ENCODE data around the gene CEP152. TPM values are rescaled to one million over a fixed set of nuclear protein-coding genes. Genes with fewer than 3 reads are reported as not detected.
A peak's percentile ranks its signal among the peaks of the same experiment; 100 is the strongest.

Gene CEP152
- total RNA-seq, 1 experiment from 2014 or later = 28.9 TPM

DNA sequence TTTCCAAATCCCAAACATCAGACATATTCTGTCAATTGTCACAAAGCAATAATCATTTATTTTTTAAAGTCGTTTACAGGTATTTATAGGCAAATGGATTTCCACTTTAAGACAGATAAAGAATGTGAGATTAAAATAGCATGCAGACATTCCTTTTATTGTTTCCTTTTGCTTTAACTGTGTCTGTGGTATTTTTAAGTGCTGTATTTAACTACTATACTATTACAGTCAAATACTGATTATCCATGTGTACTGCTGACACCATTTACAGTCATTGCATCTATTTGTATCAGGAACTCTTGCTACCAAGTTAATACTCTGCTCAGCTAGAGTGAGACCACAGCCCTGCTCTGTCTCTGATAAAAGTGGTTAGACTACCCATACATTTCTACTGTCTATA, 12.8 kb upstream of the CEP152 start:
- H3K36me3 ChIP-seq (ENCODE audit: insufficient read depth, low read length) = no peaks in the 10 kb centered on the region
- H4K20me1 ChIP-seq (ENCODE audit: insufficient read depth, low read depth, low read length) = no peaks in the 10 kb centered on the region
- no peaks in the 10 kb centered on the region for H3K79me2 ChIP-seq (ENCODE audit: low read length)
- H3K4me2 ChIP-seq (ENCODE audit: low read depth, low read length, poor library complexity, severe bottlenecking) = no peak overlapping the region
- no peak overlapping the region for H2AFZ ChIP-seq (ENCODE audit: low read length)
- H3K9me2 ChIP-seq (replicated peaks; ENCODE audit: insufficient read depth, low read length) = no peaks in the 10 kb centered on the region
- peaks cover 5% of the 10 kb centered on the region for H3K4me1 ChIP-seq (ENCODE audit: low read length)
- H3K27ac ChIP-seq (ENCODE audit: low read length) = no peak overlapping the region
- no peaks in the 10 kb centered on the region for H3K27me3 ChIP-seq (ENCODE audit: low read length)
- no peak for DNase-seq
- no peak overlapping the region for H3K9ac ChIP-seq (ENCODE audit: low read length)
- H3K4me3 ChIP-seq (ENCODE audit: low read length) = no peak overlapping the region
- no peaks in the 10 kb centered on the region for H3K9me3 ChIP-seq (ENCODE audit: low read length)

DNA sequence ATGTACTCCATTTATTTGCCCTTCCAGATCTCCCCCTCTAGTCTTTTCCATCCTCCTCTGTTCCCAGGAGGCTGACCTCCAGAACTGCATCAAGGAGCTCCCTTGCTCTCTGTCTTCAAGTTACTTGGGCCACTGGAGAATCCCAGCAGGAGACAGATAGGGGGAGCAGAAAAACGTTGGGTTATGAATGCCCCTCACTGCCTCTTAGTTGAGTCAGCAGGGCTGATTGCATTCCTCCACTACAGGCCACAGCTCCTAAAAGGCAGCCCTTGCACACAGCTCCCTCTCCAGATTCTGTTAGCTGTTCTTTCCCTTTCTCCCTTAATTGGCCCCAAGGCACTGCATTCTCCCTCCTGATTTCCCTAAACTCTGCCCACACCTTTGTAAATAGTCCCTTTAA, 12.4 kb upstream of the CEP152 start:
- no peak overlapping the region for H2AFZ ChIP-seq (ENCODE audit: low read length)
- H3K4me1 ChIP-seq (ENCODE audit: low read length) = peaks cover under 1% of the 10 kb centered on the region
- no peak for DNase-seq
- no peaks in the 10 kb centered on the region for H4K20me1 ChIP-seq (ENCODE audit: insufficient read depth, low read depth, low read length)
- no peak overlapping the region for H3K4me2 ChIP-seq (ENCODE audit: low read depth, low read length, poor library complexity, severe bottlenecking)
- no peak overlapping the region for H3K9ac ChIP-seq (ENCODE audit: low read length)
- H3K36me3 ChIP-seq (ENCODE audit: insufficient read depth, low read length) = no peaks in the 10 kb centered on the region
- H3K9me2 ChIP-seq (replicated peaks; ENCODE audit: insufficient read depth, low read length) = no peaks in the 10 kb centered on the region
- no peaks in the 10 kb centered on the region for H3K9me3 ChIP-seq (ENCODE audit: low read length)
- no peaks in the 10 kb centered on the region for H3K79me2 ChIP-seq (ENCODE audit: low read length)
- H3K27ac ChIP-seq (ENCODE audit: low read length) = no peak overlapping the region
- no peak overlapping the region for H3K4me3 ChIP-seq (ENCODE audit: low read length)
- H3K27me3 ChIP-seq (ENCODE audit: low read length) = no peaks in the 10 kb centered on the region

DNA sequence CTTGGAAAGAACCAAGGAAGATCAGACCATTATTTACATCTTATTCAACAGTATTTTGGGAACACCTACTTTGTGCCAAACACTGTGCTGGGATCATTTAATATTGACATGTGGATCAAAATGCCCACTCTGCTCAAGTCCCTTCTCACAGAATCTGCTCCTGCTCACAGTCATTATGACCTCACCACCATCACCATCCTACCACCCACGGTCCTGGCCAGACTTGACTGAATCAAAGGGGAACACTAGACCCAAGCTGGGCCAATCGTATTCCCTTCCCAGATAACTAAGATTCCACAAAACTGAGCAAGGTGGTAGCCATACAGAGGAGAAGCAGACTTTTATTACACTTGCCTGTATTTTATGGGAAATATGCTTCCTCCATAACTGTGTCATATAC, 3.4 kb upstream of the CEP152 start:
- H3K4me1 ChIP-seq (ENCODE audit: low read length) = peaks cover 16% of the 10 kb centered on the region
- H3K27me3 ChIP-seq (ENCODE audit: low read length) = no peaks in the 10 kb centered on the region
- H3K9me3 ChIP-seq (ENCODE audit: low read length) = no peaks in the 10 kb centered on the region
- H3K9ac ChIP-seq (ENCODE audit: low read length) = no peak overlapping the region
- no peaks in the 10 kb centered on the region for H3K36me3 ChIP-seq (ENCODE audit: insufficient read depth, low read length)
- H3K4me2 ChIP-seq (ENCODE audit: low read depth, low read length, poor library complexity, severe bottlenecking) = no peak overlapping the region
- no peak for DNase-seq
- H2AFZ ChIP-seq (ENCODE audit: low read length) = no peak overlapping the region
- H3K27ac ChIP-seq (ENCODE audit: low read length) = no peak overlapping the region
- peaks cover 15% of the 10 kb centered on the region for H3K79me2 ChIP-seq (ENCODE audit: low read length)
- no peaks in the 10 kb centered on the region for H3K9me2 ChIP-seq (replicated peaks; ENCODE audit: insufficient read depth, low read length)
- H3K4me3 ChIP-seq (ENCODE audit: low read length) = no peak overlapping the region
- H4K20me1 ChIP-seq (ENCODE audit: insufficient read depth, low read depth, low read length) = no peaks in the 10 kb centered on the region

DNA sequence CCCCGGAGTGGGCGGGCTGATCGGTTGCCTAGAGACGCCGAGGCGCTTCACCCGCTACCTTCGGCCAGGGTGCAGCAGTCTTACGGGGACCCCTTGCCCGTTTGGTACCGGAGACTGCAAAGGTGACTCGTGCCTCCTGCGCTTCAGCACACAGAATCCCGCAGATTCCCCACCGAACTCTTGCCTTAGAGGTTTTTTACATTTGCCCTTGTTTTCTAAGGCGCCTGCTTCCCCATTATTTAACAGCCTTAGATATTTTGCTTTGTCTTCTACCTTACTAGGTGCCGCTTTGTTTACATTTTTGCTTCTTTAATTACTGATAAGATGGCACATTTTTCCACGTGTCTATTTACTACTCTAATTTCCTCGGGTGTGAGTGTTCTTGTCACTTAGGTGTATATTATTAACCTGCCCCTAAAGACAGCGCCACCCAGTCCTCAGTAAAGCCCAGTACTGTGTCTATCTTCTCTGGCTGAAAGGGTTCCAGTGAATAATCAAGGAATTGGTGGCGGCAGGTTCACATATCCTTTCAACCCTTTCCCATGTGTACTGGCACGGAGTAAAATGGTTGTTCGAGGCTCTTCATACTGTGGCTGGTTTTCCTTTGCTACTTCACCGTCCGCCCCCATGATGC, 573 bp upstream of the CEP152 start:
- DNase-seq = no peak
- H3K27ac ChIP-seq (ENCODE audit: low read length) = no peak overlapping the region
- H3K9ac ChIP-seq (ENCODE audit: low read length) = peak overlapping the region; percentile 72
- peaks cover 45% of the 10 kb centered on the region for H3K4me1 ChIP-seq (ENCODE audit: low read length)
- H3K4me2 ChIP-seq (ENCODE audit: low read depth, low read length, poor library complexity, severe bottlenecking) = peak overlapping the region; percentile 90
- peak overlapping the region; percentile 96; the same call in 1 of the 2 replicates for H2AFZ ChIP-seq (ENCODE audit: low read length)
- peaks cover 44% of the 10 kb centered on the region for H3K79me2 ChIP-seq (ENCODE audit: low read length)
- no peaks in the 10 kb centered on the region for H3K9me2 ChIP-seq (replicated peaks; ENCODE audit: insufficient read depth, low read length)
- H4K20me1 ChIP-seq (ENCODE audit: insufficient read depth, low read depth, low read length) = no peaks in the 10 kb centered on the region
- no peaks in the 10 kb centered on the region for H3K36me3 ChIP-seq (ENCODE audit: insufficient read depth, low read length)
- H3K4me3 ChIP-seq (ENCODE audit: low read length) = peak overlapping the region; percentile 78
- no peaks in the 10 kb centered on the region for H3K9me3 ChIP-seq (ENCODE audit: low read length)
- H3K27me3 ChIP-seq (ENCODE audit: low read length) = no peaks in the 10 kb centered on the region

DNA sequence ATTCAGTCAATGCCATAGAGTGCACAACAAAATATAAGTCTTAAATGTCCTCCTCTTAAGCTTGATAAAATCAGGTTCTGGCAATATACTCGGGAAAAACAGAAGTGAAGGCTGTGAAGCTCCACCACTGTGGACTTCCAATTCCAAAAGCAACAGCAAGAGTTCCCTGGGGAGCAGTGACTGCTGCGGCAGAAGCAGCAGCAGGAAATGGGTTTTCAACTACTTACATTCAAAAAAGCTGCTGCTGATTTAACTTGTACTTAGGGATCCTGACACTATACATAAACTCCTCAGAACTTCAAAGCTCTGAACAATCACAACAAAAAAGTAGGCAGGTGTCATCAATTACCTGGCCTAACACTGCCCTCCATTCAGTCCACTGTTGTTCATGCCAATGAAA, 4.7 kb downstream of the CEP152 start:
- H3K9ac ChIP-seq (ENCODE audit: low read length) = peak overlapping the region; percentile 1; the same call in 1 of the 2 replicates
- peaks cover 44% of the 10 kb centered on the region for H3K4me1 ChIP-seq (ENCODE audit: low read length)
- no peaks in the 10 kb centered on the region for H3K27me3 ChIP-seq (ENCODE audit: low read length)
- H4K20me1 ChIP-seq (ENCODE audit: insufficient read depth, low read depth, low read length) = no peaks in the 10 kb centered on the region
- H3K4me2 ChIP-seq (ENCODE audit: low read depth, low read length, poor library complexity, severe bottlenecking) = peak overlapping the region; percentile 47
- DNase-seq = no peak
- no peak overlapping the region for H3K27ac ChIP-seq (ENCODE audit: low read length)
- H3K9me2 ChIP-seq (replicated peaks; ENCODE audit: insufficient read depth, low read length) = no peaks in the 10 kb centered on the region
- no peak overlapping the region for H2AFZ ChIP-seq (ENCODE audit: low read length)
- peaks cover 96% of the 10 kb centered on the region for H3K79me2 ChIP-seq (ENCODE audit: low read length)
- peak overlapping the region; percentile 11; the same call in 1 of the 2 replicates for H3K4me3 ChIP-seq (ENCODE audit: low read length)
- H3K9me3 ChIP-seq (ENCODE audit: low read length) = no peaks in the 10 kb centered on the region
- H3K36me3 ChIP-seq (ENCODE audit: insufficient read depth, low read length) = peaks cover 23% of the 10 kb centered on the region

DNA sequence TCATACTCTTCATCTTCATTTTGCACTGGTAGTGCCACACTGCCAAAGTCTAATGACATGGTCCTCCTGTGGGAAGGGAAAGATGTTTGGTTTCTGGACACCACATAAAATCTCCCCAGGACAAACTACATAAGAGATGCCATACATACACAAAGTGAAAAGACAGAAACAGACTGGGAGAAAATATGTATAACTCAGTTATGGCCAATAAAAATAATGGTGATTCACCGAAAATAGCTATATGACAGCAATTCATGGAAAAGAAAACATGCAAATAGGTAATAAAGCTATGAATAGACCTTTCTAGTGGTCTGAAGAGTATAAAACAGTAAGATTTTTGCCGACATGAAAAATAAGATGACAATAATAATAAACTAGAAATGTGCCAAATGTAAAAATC, 5.3 kb downstream of the CEP152 start:
- peaks cover 23% of the 10 kb centered on the region for H3K36me3 ChIP-seq (ENCODE audit: insufficient read depth, low read length)
- peaks cover 44% of the 10 kb centered on the region for H3K4me1 ChIP-seq (ENCODE audit: low read length)
- H3K9me2 ChIP-seq (replicated peaks; ENCODE audit: insufficient read depth, low read length) = no peaks in the 10 kb centered on the region
- H3K9me3 ChIP-seq (ENCODE audit: low read length) = no peaks in the 10 kb centered on the region
- H2AFZ ChIP-seq (ENCODE audit: low read length) = no peak overlapping the region
- H4K20me1 ChIP-seq (ENCODE audit: insufficient read depth, low read depth, low read length) = no peaks in the 10 kb centered on the region
- no peak for DNase-seq
- no peak overlapping the region for H3K27ac ChIP-seq (ENCODE audit: low read length)
- H3K4me3 ChIP-seq (ENCODE audit: low read length) = no peak overlapping the region
- H3K4me2 ChIP-seq (ENCODE audit: low read depth, low read length, poor library complexity, severe bottlenecking) = peak overlapping the region; percentile 47
- no peaks in the 10 kb centered on the region for H3K27me3 ChIP-seq (ENCODE audit: low read length)
- peaks cover 100% of the 10 kb centered on the region for H3K79me2 ChIP-seq (ENCODE audit: low read length)
- no peak overlapping the region for H3K9ac ChIP-seq (ENCODE audit: low read length)

DNA sequence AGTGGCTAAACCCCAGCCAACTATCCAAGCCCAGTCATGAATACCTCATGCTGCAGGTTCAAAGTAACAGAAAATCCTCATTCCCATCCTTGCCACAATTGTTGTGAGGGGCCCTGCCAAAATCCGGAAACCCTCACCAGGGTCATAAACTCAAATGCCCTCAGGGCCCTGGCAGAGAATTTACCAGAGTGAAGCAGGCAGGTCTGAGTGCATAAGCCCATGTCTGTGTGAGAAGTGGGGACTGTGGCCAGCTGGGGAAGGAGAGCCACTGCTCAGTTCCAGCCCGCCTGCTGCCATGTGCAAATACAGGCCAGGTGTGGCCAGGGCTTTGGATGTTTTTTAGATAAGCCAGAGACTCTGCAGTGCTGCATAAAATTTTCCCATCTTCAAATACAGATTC, 7.0 kb downstream of the CEP152 start:
- DNase-seq = no peak
- Histone ChIP-seq H3K4me1 (ENCODE audit: low read length) (peaks cover 31% of the 10 kb centered on the region), H2AFZ (ENCODE audit: low read length) (no peak overlapping the region), H4K20me1 (ENCODE audit: insufficient read depth, low read depth, low read length) (no peaks in the 10 kb centered on the region), H3K9me2 (replicated peaks; ENCODE audit: insufficient read depth, low read length) (no peaks in the 10 kb centered on the region), H3K79me2 (ENCODE audit: low read length) (peaks cover 99% of the 10 kb centered on the region), H3K9me3 (ENCODE audit: low read length) (no peaks in the 10 kb centered on the region), H3K4me3 (ENCODE audit: low read length) (no peak overlapping the region), H3K4me2 (ENCODE audit: low read depth, low read length, poor library complexity, severe bottlenecking) (no peak overlapping the region), H3K27ac (ENCODE audit: low read length) (no peak overlapping the region), H3K36me3 (ENCODE audit: insufficient read depth, low read length) (peaks cover 23% of the 10 kb centered on the region), H3K9ac (ENCODE audit: low read length) (no peak overlapping the region), H3K27me3 (ENCODE audit: low read length) (no peaks in the 10 kb centered on the region)

DNA sequence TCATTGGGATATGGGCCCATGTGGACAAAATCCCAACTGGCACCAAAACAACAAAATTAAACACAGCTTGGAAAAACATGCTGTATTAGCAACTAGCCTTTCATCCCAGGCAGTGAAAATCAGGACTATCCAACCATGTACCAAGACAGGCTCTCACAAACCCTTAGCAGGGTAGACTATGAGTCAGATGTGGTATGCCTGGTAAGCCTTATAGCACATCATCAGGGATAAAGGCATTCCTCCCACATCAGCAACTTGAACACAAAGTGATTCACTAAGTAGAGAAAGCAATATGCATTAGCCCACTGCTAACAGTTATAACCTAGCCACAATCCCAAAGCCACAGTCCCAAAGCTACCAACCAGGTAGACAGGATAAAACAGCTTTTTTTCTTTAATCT, 8.0 kb downstream of the CEP152 start:
- DNase-seq = no peak
- Histone ChIP-seq H3K27ac (ENCODE audit: low read length) (no peak overlapping the region), H3K4me2 (ENCODE audit: low read depth, low read length, poor library complexity, severe bottlenecking) (no peak overlapping the region), H2AFZ (ENCODE audit: low read length) (no peak overlapping the region), H3K9me2 (replicated peaks; ENCODE audit: insufficient read depth, low read length) (no peaks in the 10 kb centered on the region), H3K4me3 (ENCODE audit: low read length) (no peak overlapping the region), H3K9me3 (ENCODE audit: low read length) (no peaks in the 10 kb centered on the region), H3K9ac (ENCODE audit: low read length) (no peak overlapping the region), H4K20me1 (ENCODE audit: insufficient read depth, low read depth, low read length) (no peaks in the 10 kb centered on the region), H3K27me3 (ENCODE audit: low read length) (no peaks in the 10 kb centered on the region), H3K4me1 (ENCODE audit: low read length) (peaks cover 27% of the 10 kb centered on the region), H3K79me2 (ENCODE audit: low read length) (peaks cover 99% of the 10 kb centered on the region), H3K36me3 (ENCODE audit: insufficient read depth, low read length) (peaks cover 28% of the 10 kb centered on the region)
